ENCODE data around the gene ACVR2B. TPM values are rescaled to one million over a fixed set of nuclear protein-coding genes. Genes with fewer than 3 reads are reported as not detected.
"Not testable (repeated sequence)": the region's sequence is repeated elsewhere in the genome, so short reads cannot be mapped to it uniquely, and the experiment has no call there.

ACVR2B gene
- total RNA-seq, result 4.4 TPM
- long read RNA-seq, partial matches to known transcripts, result 0 of 2 reads
- long read RNA-seq, other reads (novel, unspliced or antisense), result 2 of 2 reads

DNA sequence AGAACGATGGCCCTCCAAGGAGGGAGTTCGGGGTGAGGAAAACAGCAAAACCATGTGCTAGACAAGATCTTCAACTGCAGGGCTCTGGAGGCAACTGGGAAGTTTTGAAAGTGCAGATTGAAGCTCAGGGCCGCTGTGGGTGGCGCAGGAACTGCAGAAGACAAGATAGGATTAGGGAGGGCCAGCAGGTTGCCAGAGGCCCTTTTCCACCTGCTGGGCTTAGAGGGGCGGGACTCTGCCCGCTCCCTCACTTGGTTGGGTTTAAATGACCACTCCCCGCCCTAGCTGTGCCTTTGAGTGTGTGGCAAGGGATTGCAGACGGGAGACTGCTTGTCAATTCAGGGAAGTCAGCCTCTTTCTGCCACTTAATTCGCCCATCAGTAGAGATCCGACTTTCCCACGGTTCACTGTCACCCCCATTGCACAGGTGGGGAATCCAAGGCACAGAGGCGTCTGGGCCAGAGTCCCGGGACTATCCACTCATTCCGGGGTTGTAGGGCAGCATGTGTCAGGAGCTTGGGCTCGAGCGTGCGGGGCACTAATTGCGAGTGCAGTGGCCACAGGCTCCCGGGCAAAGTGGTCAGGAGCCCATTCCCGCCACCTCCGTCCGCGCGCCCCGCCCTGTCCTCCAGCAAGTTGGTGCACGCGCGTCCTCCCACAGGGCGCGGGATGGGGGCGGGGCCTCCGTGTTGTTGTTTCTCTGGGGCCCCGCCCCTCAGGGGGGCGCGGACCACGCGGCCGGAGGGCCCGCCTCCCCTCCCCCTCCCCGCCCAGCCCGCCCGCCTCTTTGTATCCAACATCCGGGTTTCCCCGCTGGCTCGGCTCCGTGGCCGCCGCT, at the start of gene ACVR2B:
ACVR2B (plus strand) TSS at position 816 of the 838 bp plus-strand sequence. CDS start 433 bp downstream, outside the sequence.
- DNase-seq, result peak; percentile 95
- intact Hi-C loops (cut with DNase I), result no loop called here
- peak; percentile 90 for ATAC-seq (ENCODE audit: poor library complexity)

- DNase-seq (peak; percentile 66), ATAC-seq (ENCODE audit: poor library complexity) (peak; percentile 92)
- intact Hi-C loops (cut with DNase I), result no loop called here
These were observed 49.4 kb upstream of the ACVR2B start for GRCh38 chr3:38404286-38404685.

DNA sequence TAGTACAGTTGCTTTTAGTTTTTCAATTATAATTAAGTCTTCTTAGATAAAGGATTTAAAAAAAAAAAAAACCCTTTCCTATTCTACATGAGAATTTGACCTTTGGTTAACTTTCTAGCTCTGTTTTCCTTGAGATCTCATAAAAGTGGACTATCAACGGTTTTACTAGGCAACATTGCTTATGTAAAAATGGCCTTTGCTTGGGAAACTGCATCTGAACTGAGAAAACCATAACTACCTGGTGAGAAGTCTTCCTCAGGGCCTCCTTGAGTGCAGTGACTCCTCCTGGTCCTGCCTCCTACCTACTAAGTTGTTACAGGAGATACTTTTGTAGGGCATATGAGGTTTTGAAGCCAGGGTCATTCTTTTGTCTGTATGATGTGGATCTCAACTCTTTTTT, 42.1 kb upstream of the ACVR2B start:
- DNase-seq, result no peak
- ATAC-seq (ENCODE audit: poor library complexity), result no peak
- intact Hi-C loops (cut with DNase I), result no loop called here

DNA sequence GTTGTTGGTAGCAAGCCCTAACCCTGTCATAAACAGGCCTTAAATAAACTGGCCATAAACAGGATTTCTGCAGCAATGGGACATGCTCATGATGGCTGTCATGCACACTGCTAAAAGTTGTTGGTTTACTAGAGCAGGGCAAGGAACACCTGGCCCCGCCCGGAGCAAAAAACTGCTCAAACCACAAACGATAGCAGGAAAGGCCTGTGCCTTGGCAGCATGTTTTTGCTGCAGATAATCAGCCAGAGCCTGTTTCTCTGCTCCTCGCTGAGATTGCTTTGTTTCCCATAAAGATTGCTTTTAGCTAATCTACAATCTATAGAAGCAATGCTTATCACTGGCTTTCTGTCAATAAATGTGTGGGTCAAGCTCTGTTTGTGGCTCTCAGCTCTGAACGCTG, 32.9 kb upstream of the ACVR2B start:
- intact Hi-C loops (cut with DNase I); DNase-seq; ATAC-seq (ENCODE audit: poor library complexity): not testable (repeated sequence)

- intact Hi-C loops (cut with DNase I), result no loop called here
- no peak for ATAC-seq (ENCODE audit: poor library complexity)
- DNase-seq, result no peak
These were observed 31.9 kb upstream of the ACVR2B start for GRCh38 chr3:38421679-38422336.

- DNase-seq; ATAC-seq (ENCODE audit: poor library complexity); intact Hi-C loops (cut with DNase I): not testable (repeated sequence)
These were observed 26.8 kb upstream of the ACVR2B start for GRCh38 chr3:38426798-38427426.

DNA sequence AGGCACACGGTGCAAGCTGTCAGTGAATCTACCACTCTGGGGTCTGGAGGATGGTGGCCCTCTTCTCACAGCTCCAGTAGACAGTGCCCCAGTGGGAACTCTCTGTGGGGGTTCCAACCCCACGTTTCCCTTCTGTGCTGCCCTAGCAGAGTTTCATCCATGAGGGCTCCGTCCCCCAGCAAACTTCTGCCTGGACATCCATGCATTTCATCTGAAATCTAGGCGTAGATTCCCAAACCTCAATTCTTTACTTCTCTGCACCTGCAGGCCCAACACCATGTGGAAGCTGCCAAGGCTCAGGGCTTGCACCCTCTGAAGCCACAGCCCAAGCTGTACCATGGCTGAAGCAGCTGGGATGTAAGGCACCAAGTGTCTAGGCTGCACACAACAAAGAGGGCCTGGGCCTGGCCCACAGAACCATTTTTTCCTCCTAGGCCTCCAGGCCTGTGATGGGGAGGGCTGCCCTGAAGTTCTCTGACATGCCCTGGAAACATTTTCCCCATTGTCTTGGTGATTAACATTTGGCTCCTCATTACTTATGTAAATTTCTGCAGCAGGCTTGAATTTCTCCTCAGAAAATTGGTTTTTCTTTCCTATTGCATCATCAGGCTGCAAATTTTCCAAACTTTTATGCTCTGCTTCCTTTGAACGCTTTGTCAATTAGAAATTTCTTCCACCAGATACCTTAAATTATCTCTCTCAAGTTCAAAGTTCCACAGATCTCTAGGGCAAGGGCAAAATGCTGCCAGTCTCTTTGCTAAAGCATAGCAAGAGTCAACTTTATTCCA, 20.6 kb upstream of the ACVR2B start:
- intact Hi-C loops (cut with DNase I); DNase-seq; ATAC-seq (ENCODE audit: poor library complexity): not testable (repeated sequence)

DNA sequence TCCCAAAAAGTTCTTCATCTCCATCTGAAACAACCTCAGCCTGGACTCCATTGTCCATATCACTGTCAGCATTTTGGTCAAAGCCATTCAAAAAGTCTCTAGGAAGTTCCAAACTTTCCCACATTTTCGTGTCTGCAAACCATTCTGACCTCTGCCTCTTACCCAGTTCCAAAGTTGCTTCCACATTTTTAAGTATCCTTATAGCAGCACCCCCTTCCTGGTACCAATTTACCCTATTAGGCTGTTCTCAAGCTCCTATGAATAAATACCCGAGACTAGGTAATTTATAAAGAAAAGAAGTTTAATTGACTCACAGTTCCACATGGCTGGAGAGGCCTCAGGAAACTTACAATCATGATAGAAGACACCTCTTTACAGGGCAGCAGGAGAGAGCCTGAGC, 20.0 kb upstream of the ACVR2B start:
- ATAC-seq (ENCODE audit: poor library complexity); DNase-seq; intact Hi-C loops (cut with DNase I): not testable (repeated sequence)

- intact Hi-C loops (cut with DNase I); DNase-seq; ATAC-seq (ENCODE audit: poor library complexity): not testable (repeated sequence)
These were observed 15.1 kb upstream of the ACVR2B start for GRCh38 chr3:38438436-38439069.

DNA sequence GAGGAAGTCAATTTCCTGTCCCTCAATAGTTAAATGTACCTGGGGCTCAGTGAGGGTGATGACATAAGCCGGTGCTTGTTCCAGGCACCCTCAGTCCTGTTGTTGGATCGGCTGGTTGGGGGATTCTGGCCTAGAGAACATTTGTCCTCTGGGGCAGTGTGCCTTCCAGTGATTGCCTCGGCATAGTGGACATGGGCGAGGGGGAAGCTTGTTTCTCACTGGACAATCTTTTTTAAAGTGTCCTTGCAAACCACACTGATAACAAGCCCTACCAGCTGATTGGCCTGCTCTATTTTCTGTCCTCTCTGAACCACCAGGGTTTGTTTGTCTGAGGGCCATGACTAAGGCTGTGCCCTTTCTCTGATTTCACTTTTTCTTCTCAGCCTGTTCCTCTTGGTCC, 10.5 kb upstream of the ACVR2B start:
- intact Hi-C loops (cut with DNase I); ATAC-seq (ENCODE audit: poor library complexity); DNase-seq: not testable (repeated sequence)

- no peak for DNase-seq
- intact Hi-C loops (cut with DNase I), result no loop called here
- no peak for ATAC-seq (ENCODE audit: poor library complexity)
These were observed 7.5 kb upstream of the ACVR2B start for GRCh38 chr3:38446085-38446686.

- no peak for DNase-seq
- intact Hi-C loops (cut with DNase I), result no loop called here
- ATAC-seq (ENCODE audit: poor library complexity), result no peak
These were observed 6.9 kb upstream of the ACVR2B start for GRCh38 chr3:38446812-38447211.

- ATAC-seq (ENCODE audit: poor library complexity) (no peak), DNase-seq (no peak)
- intact Hi-C loops (cut with DNase I), result no loop called here
These were observed 2.8 kb upstream of the ACVR2B start for GRCh38 chr3:38450853-38451252.

DNA sequence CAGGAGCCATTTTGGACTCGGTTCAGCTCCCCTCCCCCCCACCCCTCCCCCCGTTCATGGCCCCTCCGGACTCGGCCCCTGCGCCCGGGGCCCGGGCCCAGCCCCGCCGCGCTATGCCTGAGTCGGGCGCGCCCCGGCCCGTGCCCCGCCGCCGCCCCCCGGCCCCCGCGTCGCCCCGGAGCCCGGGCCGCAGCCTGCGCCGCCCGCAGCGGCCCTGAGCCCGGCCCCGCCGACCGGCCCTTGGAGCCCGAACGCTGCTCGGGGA, 155 bp downstream of the ACVR2B start:
- ATAC-seq (ENCODE audit: poor library complexity) (no peak), DNase-seq (no peak)
- intact Hi-C loops (cut with DNase I), result no loop called here

DNA sequence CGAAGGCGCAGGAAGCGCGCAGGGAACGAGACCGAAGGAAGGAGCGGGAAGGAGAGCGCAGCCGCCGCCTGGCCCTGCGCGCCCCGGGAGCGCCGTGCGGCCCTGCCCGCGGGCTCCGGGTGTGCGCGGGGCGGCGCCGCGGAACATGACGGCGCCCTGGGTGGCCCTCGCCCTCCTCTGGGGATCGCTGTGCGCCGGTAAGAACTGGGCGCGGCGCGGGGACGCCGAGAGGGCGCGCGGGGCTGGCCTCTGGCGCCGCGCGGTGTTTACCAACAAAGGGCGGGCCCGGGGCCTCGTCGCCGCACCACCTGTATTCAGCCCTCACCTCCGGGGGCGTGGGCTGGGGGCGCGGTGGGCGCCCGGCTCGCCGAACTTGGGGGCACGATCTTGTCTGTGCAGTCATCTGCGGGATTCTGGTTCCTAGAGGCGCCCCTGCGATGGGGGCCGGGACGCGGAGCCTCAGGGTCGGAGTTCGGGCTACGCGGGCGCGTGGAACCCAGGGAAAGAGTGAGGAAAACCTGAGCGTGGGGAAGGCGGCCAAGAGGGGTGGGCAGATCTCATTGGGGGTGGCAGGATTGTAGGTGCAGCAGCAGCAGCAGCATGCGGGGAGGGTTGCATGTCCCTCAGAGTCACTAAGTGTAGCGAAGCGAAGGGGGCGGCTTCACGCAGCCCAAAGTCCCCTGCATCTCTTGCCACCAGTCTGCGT, 641 bp downstream of the ACVR2B start:
- intact Hi-C loops (cut with DNase I), result no loop called here
- ATAC-seq (ENCODE audit: poor library complexity) (peak; percentile 55), DNase-seq (peak; percentile 54)

GRCh38 chr3:38454884-38455638, 1.4 kb downstream of the ACVR2B start:
- intact Hi-C loops (cut with DNase I), result no loop called here
- DNase-seq, result peak; percentile 86
- peak; percentile 76 for ATAC-seq (ENCODE audit: poor library complexity)

All from Right ventricle myocardium superior (tissue), 1 donor.